Psoas muscle (tissue), 8 donors: ENCODE data around the gene ACVR1. TPM values are rescaled to one million over a fixed set of nuclear protein-coding genes. Genes with fewer than 3 reads are reported as not detected.

Experiments used
- ATAC-seq, 4 donors: fragments of 200-7000 bp; cut with Tn5 transposase; one replicate each; pipeline ENCODE4 v1.9.1; 2020; ENCODE audit warnings: moderate library complexity in 3 of 4, mild to moderate bottlenecking in 2 of 4
- DNase-seq, 2 donors: peaks; one replicate each; pipeline ENCODE4 v3.0.0-alpha.2; 2020
- H3K27ac ChIP-seq: fragments of 200-600 bp; one replicate; pipeline ENCODE4 v1.8.0; 2022
- H3K27me3 ChIP-seq, 3 donors: fragments of 200-600 bp in 1 of 3; one replicate each; pipeline versions ENCODE4 v1.6.1 to v1.8.0; 2013 to 2022; ENCODE audit warnings: low read length in 2 of 3, mild to moderate bottlenecking in 2 of 3, moderate library complexity in 1 of 3; ENCODE audit not compliant: insufficient read depth in 3 of 3
- H3K36me3 ChIP-seq, 2 donors: fragments of 200-600 bp in 1 of 2; one replicate each; pipeline versions ENCODE4 v1.6.1 to v1.8.0; 2013 to 2022; ENCODE audit warnings: low read depth in 1 of 2, mild to moderate bottlenecking in 1 of 2, moderate library complexity in 1 of 2; ENCODE audit not compliant: insufficient read depth in 1 of 2
- H3K4me1 ChIP-seq: fragments of 200-600 bp; one replicate; pipeline ENCODE4 v1.8.0; 2022
- H3K4me3 ChIP-seq: fragments of 200-600 bp; one replicate; pipeline ENCODE4 v1.8.0; 2022; ENCODE audit warnings: mild to moderate bottlenecking
- H3K9me3 ChIP-seq: fragments of 200-600 bp; one replicate; pipeline ENCODE4 v1.8.0; 2022
- WGBS, 3 donors: extraction: QIAGEN DNeasy Blood & Tissue Kit; methylation state at CpG; one replicate each; pipeline versions ENCODE4 v1.1.6 to v1.1.7; 2013; 5-methylcytosine and 5-hydroxymethylcytosine counted together
- intact Hi-C, 2 donors: fragments of 100-400 bp; cut with DNase I; formaldehyde crosslinking; loops; one replicate each; pipeline versions ENCODE4 v1.11.0 to v1.14.2; 2022
- polyA plus RNA-seq, 3 donors: library from polyadenylated mRNA; stranded (reverse); fragments of 200-250 nt; gene quantifications; one replicate each; pipeline ENCODE4 v1.2.3, GENCODE V29; 2013
- total RNA-seq, 4 donors: library from RNA; stranded (reverse); fragmentation: NEBNext Ultra II Directional in 2 of 4; extraction: Animal tissue kit (Norgen Biotek cat#: 25700) in 2 of 4; gene quantifications; one replicate each; pipeline versions ENCODE4 v1.2.1 to v1.2.4, GENCODE V29; 2021 to 2023
- TF ChIP-seq, protein P1 (sequence below): fragments of 200-600 bp; IDR thresholded peaks from one replicate; pipeline ENCODE4 v1.8.0; 2022; ENCODE audit warnings: antibody characterized with exemption
- donor health status: healthy with polysubstance abuse.
- donor health status: DM: no; HTN: no; CAD: no; lungs with moderate emphysema.
- donor health status: Bipolar disorder and iron deficiency.
- donor health status: healthy.
- donor health status: DM: yes; HTN: yes; CAD: no.
- donor health status: DM: no; HTN: no; CAD: no.
- donor health status: DM: no; HTN: no; CAD: no.
- donor health status: DM: yes; HTN: yes; CAD: no.

ACVR1 gene
- total and polyA plus RNA-seq, 7 donors = 9.5 to 28.0 (median 24.1) TPM

DNA sequence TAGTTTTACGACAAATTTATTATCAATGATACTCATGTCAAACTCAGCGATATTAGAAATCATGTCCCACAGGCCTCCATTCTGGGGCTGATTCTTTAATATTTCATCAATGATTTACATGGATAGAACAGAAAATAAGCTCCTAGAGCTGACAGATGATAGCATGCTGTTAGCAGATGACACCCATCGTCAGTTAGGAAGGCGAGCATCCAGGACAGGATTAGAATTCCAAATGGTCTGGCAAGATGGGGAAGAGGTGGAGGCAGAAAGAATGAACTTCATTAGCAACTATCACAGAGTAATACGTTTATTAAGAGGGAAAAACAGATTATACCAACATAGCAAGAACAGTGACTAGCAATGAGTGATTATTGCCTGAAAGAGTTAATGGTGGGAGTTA, 46.2 kb upstream of the ACVR1 start:
- no peaks in the 10 kb centered on the region for H3K9me3 ChIP-seq
- DNase-seq (no peak), ATAC-seq (no peak)
- H3K4me3 ChIP-seq = no peak overlapping the region
- no peaks in the 10 kb centered on the region for H3K36me3 ChIP-seq
- WGBS, 3 donors = 72 to 74% (median 74%) methylated on average over 5 of the region's 5 CpGs
- intact Hi-C loops = no loop called here
- no peaks in the 10 kb centered on the region for H3K27me3 ChIP-seq
- H3K4me1 ChIP-seq = no peaks in the 10 kb centered on the region
- H3K27ac ChIP-seq = no peak overlapping the region
- TF ChIP-seq, protein P1, sequence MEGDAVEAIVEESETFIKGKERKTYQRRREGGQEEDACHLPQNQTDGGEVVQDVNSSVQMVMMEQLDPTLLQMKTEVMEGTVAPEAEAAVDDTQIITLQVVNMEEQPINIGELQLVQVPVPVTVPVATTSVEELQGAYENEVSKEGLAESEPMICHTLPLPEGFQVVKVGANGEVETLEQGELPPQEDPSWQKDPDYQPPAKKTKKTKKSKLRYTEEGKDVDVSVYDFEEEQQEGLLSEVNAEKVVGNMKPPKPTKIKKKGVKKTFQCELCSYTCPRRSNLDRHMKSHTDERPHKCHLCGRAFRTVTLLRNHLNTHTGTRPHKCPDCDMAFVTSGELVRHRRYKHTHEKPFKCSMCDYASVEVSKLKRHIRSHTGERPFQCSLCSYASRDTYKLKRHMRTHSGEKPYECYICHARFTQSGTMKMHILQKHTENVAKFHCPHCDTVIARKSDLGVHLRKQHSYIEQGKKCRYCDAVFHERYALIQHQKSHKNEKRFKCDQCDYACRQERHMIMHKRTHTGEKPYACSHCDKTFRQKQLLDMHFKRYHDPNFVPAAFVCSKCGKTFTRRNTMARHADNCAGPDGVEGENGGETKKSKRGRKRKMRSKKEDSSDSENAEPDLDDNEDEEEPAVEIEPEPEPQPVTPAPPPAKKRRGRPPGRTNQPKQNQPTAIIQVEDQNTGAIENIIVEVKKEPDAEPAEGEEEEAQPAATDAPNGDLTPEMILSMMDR = no peak

DNA sequence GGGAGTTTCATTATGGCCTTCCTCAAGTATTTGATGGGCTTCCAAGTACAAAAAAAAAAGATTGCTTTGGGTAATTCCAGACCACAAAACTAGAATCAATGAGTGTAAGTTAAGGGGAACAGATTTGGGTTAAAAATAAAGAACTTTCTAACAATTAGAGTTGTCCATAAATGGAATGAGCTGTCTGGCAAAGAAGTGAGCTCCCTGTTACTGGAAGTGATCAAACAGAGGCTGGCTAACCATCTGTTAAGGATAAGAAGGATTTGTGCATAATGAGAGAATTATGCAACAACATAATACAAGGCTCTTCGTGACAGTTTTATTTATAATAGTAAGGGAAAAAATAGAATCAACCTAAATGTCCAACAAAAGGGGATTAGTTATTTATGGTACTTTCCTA, 44.6 kb upstream of the ACVR1 start:
- Histone ChIP-seq H3K36me3 (no peaks in the 10 kb centered on the region), H3K27me3 (no peaks in the 10 kb centered on the region), H3K4me1 (no peaks in the 10 kb centered on the region), H3K27ac (no peak overlapping the region), H3K4me3 (no peak overlapping the region), H3K9me3 (no peaks in the 10 kb centered on the region)
- 39 to 57% (median 44%) methylated on average over 1 of the region's 1 CpG for WGBS, 3 donors
- intact Hi-C loops = no loop called here
- ATAC-seq (no peak), DNase-seq (no peak)
- TF ChIP-seq, protein P1 = no peak

DNA sequence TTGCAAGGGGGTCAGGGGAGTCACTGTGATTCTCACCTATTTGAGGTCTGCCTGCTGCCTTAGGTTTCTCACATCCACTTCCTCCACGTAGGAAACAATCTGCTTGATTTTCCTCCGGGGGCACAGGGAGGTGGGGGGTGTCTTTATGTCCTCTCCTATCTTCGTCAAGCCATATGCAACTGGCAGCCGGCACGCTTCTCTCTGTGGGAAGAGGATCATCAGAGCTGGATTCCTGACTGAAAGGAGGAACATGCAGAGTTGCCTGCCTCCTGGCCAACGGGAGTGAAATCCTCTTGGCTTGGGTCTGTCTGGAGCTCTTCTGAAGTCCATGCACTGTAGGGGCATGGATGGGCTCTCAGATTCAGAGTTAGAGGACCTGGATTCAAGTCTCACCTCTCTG, 43.1 kb upstream of the ACVR1 start:
- ATAC-seq (no peak), DNase-seq (no peak)
- Histone ChIP-seq H3K9me3 (no peaks in the 10 kb centered on the region), H3K36me3 (no peaks in the 10 kb centered on the region), H3K27ac (no peak overlapping the region), H3K27me3 (no peaks in the 10 kb centered on the region), H3K4me3 (no peak overlapping the region), H3K4me1 (no peaks in the 10 kb centered on the region)
- WGBS, 3 donors = 64 to 68% (median 65%) methylated on average over 6 of the region's 6 CpGs
- TF ChIP-seq, protein P1 = no peak
- intact Hi-C loops = no loop called here

DNA sequence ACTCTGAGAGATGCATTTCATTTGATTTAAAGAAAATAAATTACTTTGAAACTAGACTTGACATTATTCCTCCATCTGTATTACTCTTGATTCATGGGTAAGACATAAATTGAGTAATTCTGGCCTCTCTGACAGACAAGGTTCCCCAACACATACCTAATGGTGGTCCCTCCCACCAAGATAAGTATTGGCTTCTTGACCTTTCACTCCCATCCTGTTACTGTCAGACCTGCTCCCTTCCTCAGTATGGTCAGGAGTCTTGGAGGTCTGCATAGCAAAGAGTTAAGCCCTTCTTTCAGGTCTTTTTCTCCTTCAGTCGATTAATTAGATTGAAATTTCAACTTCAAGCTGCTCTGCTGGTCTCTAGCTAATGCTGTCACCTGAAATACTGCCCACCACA, 42.2 kb upstream of the ACVR1 start:
- no peaks in the 10 kb centered on the region for H3K4me1 ChIP-seq
- ATAC-seq = no peak
- intact Hi-C loops = no loop called here
- H3K27me3 ChIP-seq = no peaks in the 10 kb centered on the region
- WGBS, 3 donors = 73 to 86% (median 79%) methylated on average over 1 of the region's 1 CpG
- no peak for DNase-seq
- no peak overlapping the region for H3K4me3 ChIP-seq
- H3K27ac ChIP-seq = no peak overlapping the region
- H3K36me3 ChIP-seq = no peaks in the 10 kb centered on the region
- no peaks in the 10 kb centered on the region for H3K9me3 ChIP-seq
- TF ChIP-seq, protein P1 = no peak

DNA sequence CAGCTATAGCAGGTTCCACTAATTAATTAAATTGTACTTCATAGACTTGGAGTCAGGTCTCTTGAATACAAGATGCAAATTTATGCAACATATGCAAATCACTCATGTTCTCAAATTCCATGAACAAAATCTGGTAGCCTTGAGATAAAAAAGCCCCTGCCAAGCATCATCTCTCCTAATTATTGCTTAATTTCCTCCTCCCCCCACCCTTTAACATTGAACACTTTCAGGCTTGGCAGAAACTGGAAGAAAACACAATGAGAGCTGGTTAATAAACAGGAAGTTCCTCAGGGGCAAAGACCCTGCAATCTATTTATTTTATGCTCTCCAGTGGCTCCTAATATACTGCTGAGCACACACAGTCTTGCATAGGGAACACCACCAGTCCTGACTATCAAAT, 35.6 kb upstream of the ACVR1 start:
- DNase-seq = no peak

More for the DNA sequence above, 35.6 kb upstream of the ACVR1 start:
- H3K4me3 ChIP-seq = no peak overlapping the region
- no peaks in the 10 kb centered on the region for H3K27me3 ChIP-seq
- no peaks in the 10 kb centered on the region for H3K36me3 ChIP-seq
- no peak overlapping the region for H3K27ac ChIP-seq
- H3K4me1 ChIP-seq = no peaks in the 10 kb centered on the region
- intact Hi-C loops = no loop called here
- ATAC-seq = no peak
- TF ChIP-seq, protein P1 = no peak
- no peaks in the 10 kb centered on the region for H3K9me3 ChIP-seq
